ENCODE data around the gene STKLD1.
"Not testable (repeated sequence)": the region's sequence is repeated elsewhere in the genome, so short reads cannot be mapped to it uniquely, and the experiment has no call there.

STKLD1 gene

GRCh38 chr9:133449760-133450159 is 73.6 kb downstream of the STKLD1 start:
- DNase-seq = no peak

GRCh38 chr9:133451865-133452264 is 75.7 kb downstream of the STKLD1 start:
- DNase-seq = not testable (repeated sequence)

GRCh38 chr9:133452562-133452961 is 76.4 kb downstream of the STKLD1 start:
- DNase-seq = no peak

- no peak for DNase-seq
These were observed 77.5 kb downstream of the STKLD1 start for GRCh38 chr9:133453651-133454050.

GRCh38 chr9:133454325-133454724 is 78.2 kb downstream of the STKLD1 start:
- no peak for DNase-seq

GRCh38 chr9:133454943-133455673 is 78.9 kb downstream of the STKLD1 start:
- no peak for DNase-seq

Measured in activated CD4-positive, CD25-positive, alpha-beta regulatory T cell treated with anti-CD3 and anti-CD28 coated beads, Interleukin-2, amount 50 U/mL, for 72 hours (primary cell).